M059J (cell line): ENCODE data around the gene MAT2A. TPM values are rescaled to one million over a fixed set of nuclear protein-coding genes. Genes with fewer than 3 reads are reported as not detected.
"Not testable (repeated sequence)": the region's sequence is repeated elsewhere in the genome, so short reads cannot be mapped to it uniquely, and the experiment has no call there.

Experiments
- DNase-seq: peaks from one replicate; pipeline ENCODE4 v3.0.0-alpha.2; 2012; ENCODE audit warnings: low read depth
- total RNA-seq: library from RNA; depleted of rRNA; stranded (reverse); fragments of >200 nt; shearing (Covaris generic); gene quantifications from 2 replicates; pipeline ENCODE4 v1.2.3, GENCODE V29; 2014

The MAT2A gene
- total RNA-seq, 1 experiment from 2014 or later, result 72.4 TPM

DNA sequence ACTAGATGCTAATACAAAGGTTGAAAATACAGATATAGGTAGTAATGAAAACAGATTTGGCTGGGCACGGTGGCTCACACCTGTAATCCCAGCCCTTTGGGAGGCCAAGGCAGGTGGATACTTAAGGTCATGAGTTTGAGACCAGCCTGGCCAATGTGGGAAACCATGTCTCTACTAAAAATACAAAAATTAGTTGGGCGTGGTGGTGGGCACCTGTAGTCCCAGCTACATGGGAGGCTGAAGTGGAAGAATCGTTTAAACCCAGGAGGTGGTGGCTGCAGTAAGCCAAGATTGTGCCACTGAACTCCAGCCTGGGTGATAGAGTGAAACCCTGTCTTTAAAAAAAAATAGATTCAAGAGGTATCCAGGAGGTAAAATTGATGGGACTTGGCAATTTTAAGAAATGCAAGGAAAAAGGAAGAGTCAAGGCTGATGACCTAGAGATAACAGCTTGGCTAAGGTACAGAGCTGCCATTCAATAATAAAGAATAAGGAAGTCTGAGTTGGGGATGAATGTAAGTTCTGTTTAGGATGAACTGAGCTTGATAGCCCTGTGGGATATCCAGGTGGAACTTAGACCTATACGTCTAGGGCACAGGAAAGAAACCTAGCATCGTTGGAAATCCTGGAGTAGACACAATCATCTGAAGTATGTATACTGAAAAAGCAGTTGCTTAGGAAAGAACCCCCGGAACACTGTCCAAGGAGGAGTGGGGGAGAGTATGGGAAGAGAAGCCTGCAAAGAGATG, 9.1 kb downstream of the MAT2A start:
- peak; percentile 12 for DNase-seq

- no peak for DNase-seq
These were observed 9.6 kb downstream of the MAT2A start for GRCh38 chr2:85548608-85548900.

GRCh38 chr2:85549095-85549494, 10.1 kb downstream of the MAT2A start:
- DNase-seq, result no peak

GRCh38 chr2:85549826-85550225, 10.9 kb downstream of the MAT2A start:
- peak; percentile 75 for DNase-seq

DNA sequence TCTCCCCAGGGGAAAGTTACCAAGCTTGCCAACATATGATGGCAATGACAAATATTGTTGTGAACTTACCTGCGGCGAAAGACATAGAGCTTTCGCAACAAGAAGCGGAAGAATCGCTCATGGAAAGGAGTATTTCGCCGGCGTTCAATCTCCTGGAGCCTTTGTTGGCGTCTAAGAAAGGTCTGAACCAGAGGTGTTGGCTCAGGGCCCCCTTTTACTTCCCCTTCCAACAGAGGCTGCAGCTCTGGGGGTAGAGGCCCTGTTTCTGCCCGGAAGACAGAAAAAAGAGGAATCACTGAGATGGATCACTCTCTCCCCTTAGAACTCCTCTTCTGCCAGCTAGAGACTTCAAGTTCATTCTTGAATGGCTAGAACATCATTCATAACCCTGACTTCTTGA, 11.5 kb downstream of the MAT2A start:
- DNase-seq, result no peak

GRCh38 chr2:85551698-85552678, 13.0 kb downstream of the MAT2A start:
- DNase-seq, result peak; percentile 70

DNA sequence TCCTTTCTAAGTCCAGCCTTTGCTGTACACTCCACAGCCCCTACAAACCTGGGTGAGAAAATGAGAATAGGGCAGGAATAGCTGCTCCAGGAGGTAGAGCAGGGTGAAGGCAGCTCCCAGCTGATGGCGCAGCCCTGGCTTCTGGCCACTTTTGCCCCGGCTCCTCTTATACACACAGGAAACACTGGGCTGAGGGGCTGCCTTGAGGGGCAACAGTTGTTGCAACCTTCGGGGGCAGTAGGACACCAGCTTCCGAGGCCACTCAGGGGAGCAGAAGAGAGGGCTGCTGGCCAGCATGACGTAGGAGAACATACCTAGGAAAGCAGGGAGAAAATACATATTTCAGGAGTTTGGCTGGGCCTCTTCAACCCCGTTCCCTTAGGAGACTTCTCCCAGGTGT, 14.2 kb downstream of the MAT2A start:
- DNase-seq, result no peak

- no peak for DNase-seq
These were observed 16.1 kb downstream of the MAT2A start for GRCh38 chr2:85554980-85555612.

DNA sequence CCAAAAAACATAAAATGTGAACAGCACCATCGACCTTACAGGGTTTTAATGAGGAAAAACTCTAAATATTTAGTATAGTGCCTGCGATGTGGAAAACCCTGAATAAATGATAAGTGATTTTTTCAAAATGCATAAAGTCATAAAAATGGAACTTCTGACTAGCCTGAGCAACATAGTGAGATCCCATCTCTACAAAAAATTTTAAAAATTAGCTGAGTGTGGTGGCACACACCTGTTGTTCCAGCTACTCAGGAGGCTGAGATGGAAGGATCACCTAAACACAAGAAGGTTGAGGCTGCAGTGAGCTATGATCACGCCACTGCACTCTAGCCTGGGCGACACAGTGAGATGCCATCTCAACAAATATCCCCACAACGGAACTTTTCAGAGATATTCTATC, 18.2 kb downstream of the MAT2A start:
- no peak for DNase-seq

- DNase-seq, result no peak
These were observed 19.2 kb downstream of the MAT2A start for GRCh38 chr2:85558160-85558559.

DNA sequence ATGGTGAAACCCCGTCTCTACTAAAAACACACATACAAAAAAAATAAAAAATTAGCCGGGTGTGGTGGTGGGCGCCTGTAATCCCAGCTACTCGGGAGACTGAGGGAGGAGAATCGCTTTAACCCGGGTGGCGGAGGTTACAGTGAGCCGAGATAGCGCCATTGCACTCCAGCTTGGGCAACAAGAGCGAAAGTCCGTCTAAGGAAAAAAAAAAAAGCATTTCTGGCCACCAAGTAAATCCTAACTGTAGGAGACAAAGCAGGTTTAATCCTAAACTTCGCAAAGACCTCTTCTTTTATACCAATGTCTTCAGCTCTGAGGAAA, 21.4 kb downstream of the MAT2A start:
- not testable (repeated sequence) for DNase-seq

DNA sequence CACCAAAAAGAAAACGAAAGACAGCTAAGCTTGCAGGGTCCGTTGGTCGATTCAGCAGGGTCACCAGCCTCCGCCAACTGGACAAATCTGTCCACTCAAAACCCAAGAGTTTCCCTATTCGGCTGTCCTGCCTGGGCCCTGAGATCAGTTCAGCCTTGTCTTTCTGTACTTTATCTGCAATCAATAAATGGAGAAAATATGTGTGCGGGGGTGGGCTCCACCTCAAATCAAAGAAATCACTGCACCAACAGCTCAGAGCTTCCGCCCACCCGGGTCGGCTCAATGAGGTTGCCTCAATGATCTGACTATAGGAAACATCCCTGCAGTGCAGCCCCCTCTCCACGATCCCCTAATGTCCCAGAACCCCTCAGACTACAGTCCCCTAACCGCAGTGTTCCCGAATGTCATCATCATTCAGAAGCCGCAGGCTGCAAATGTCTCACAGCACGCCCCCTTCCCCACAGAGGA, 21.9 kb downstream of the MAT2A start:
- DNase-seq, result no peak

DNA sequence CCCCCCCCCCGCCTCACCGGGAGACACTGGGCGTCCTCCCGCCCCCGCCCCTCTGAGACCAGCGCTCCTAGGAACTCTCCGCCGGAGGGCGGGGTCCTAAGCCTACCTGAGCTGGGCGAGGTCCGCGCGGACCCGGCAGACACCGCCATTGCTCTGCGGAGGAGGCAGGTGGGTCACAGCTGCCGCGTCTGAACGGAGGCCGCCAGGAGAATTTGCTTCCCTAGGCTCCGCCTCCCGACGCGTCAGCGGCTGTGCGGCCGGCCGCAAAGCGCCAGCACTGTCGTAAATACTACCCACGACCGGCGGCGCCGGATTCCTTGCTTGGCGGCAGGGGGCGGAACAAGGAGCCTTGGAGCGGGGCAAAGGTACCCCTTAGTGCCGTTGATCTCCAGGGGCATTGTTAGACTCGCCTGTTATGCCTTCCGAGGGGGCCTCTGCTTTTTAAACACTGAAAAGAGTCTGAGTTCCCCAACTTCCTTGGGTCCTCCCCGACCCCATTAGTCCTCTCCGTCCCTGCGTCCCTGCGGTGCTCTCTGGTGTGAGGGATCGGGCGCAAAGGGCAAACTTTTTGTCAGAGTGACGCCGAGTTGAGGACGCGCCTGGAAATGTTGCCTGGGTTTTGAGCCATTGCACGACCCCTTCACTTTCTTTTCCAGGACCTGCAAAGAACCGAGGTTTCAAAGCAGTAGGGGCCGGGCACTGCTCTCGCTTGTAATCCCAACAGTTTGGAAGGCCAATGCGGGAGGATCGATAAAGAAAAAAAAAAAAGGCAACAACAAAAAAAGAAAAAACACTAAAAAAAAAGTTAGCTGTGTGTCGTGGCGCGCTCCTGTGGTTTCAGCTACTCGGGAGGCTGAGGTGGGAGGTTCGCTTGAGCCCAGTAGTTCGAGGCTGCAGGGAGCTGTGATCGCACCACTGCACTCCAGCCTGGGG, 22.6 kb downstream of the MAT2A start, which contains the start of gene GGCX:
TSS of gene GGCX (minus strand) at position 214 of the 933 bp plus-strand sequence. CDS start at position 149, 65 bp downstream.
- peak; percentile 89 for DNase-seq

GRCh38 chr2:85564144-85564563, 25.2 kb downstream of the MAT2A start:
- DNase-seq, result no peak

DNA sequence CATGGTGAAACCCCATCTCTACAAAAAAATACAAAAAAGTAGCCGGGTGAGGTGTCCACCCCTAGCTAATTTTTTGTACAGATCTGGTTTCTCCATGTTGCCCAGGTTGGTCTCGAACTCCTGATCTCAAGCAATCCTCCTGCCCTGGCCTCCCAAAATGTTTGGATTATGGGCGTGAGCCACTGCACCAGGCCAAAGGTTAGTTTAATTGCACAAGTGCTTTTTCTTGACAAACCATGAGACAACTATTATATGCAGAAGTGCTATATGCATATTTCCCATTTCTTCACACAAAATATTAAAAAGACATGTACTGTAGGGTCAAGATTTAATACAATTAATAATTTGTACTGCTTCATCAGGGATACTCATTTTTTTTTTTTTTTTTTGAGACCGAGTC, 27.3 kb downstream of the MAT2A start:
- no peak for DNase-seq

- DNase-seq, result no peak
These were observed 36.8 kb downstream of the MAT2A start for GRCh38 chr2:85575739-85576138.

DNA sequence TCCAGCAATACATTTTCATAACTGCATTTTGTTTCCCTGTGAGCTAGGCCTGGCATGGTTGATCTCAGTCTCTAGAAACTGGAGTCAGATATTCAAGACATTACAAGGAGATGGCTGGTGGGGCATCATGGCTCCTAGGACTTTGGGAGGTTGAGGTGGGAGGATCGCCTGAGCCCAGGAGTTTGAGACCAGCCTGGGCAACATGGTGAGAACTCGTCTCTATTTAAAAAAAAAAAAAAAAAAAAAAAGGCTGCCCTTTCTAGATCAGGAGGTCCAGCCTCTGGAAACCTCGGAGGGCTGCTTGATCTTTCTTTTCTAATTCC, 38.1 kb downstream of the MAT2A start:
- DNase-seq, result no peak

DNA sequence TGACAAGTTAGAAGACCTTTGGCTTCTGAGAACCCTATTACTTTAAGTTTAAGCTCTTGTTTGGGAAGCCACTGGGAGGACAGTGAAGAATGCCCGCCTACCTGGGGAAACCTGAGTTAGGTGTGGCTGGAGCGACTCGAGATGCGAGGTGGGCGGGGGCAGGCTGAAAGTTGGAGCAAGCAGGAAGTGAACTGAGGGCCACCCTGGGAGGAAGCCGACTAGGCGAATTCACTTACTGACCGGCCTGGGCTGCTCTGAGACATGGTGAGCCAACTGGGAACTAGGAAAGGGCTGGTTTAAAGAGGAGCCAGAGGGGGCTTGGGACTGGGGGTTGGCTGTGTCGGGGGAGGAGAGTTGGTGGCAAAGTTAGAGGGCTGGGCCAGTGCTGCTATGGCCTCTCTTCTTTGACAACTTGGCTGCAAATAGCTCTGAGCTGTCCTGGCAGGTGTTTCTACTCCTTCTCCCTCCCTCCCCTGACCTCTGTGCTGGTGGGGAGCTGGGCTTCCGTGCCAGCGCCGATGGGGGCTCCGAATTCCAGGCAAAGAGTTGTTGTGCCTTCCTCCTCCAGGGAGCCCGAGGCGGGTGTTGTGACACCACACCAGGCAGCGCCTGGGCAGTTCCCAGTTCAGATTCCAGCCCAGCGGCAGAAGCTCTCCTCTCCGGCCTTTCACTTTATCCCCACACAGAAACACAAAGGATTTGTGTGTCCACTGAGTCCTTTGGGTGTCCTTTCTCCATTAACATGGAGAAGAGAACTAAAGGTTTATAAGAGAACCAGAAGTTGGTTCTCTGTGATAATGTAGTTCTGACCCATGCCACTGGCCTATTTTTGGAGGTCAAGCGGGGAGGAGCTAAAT, 38.6 kb downstream of the MAT2A start, which contains the start of gene VAMP8:
TSS of gene VAMP8 (plus strand) at position 201 of the 857 bp plus-strand sequence. CDS start at position 262, 61 bp downstream.
- no peak for DNase-seq

DNA sequence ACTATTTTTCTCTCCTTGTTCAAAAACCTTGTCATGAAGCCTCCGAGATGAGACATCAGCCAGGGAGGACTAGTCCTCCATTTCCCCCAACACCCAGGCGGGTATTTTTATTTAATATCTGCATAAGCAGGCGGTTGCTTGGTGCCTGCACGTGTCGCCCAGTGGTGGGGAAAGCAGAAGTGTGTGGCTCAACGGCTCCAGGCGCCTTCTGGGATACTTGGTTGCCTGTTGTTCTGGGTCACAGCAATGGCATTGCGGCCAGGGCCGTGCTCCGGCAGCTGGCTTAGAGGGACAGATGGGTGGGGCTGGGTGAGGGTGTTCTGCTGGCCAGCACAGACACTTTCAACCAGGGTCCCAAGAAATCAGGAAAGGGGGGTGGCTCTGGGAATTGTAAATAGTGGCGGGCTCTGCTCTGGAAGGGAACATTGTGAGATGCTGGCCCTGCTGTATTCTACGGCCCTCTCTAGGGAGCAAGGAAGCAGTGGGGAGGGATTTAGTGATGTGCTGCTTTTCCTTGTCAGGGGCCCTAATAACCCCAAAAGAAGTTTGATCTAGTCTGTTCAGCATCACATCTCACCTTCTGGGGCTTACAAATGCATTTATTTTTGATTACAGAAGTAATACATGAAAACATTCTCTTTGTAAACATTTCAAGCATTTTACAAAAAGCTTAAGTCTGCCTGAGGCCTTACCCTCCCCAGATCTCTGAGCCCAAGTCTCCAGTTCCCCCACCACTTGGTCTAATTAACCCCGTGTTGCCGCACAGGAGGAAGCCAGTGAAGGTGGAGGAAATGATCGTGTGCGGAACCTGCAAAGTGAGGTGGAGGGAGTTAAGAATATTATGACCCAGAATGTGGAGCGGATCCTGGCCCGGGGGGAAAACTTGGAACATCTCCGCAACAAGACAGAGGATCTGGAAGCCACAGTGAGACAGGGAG, 39.5 kb downstream of the MAT2A start:
- no peak for DNase-seq
